NCI-H2029 treated with DMSO at 0.1 percent for 48 hours (cell line): Measurements from ENCODE around the gene COL20A1.

Source experiments
- DNase-seq: peaks from one replicate; lab custom pipeline; 2025; lab: John Stamatoyannopoulos, UW

COL20A1 gene

DNA sequence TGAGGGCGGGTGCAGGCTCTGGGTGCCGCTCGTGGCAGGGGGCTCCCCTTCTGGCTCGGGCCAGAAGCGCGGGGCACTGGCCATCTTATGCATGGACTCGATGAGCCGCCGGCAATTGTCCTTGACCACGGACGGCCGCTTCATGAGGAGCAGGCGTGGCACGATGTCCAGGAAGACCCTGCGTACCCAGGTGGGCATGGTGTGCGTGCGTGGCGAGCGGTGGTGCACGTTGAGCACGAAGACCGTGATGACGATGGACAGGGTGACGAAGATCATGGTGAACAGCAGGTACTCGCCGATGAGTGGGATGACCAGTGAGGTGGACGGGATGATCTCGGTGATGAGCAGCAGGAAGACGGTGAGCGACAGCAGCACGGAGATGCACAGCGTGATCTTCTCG lies 57.2 kb downstream of the COL20A1 start:
- DNase-seq: no peak

- no peak for DNase-seq
Observed at GRCh38 chr20:63350597-63351325, 57.8 kb downstream of the COL20A1 start.

GRCh38 chr20:63351326-63351700 lies 58.3 kb downstream of the COL20A1 start:
- DNase-seq: no peak

DNA sequence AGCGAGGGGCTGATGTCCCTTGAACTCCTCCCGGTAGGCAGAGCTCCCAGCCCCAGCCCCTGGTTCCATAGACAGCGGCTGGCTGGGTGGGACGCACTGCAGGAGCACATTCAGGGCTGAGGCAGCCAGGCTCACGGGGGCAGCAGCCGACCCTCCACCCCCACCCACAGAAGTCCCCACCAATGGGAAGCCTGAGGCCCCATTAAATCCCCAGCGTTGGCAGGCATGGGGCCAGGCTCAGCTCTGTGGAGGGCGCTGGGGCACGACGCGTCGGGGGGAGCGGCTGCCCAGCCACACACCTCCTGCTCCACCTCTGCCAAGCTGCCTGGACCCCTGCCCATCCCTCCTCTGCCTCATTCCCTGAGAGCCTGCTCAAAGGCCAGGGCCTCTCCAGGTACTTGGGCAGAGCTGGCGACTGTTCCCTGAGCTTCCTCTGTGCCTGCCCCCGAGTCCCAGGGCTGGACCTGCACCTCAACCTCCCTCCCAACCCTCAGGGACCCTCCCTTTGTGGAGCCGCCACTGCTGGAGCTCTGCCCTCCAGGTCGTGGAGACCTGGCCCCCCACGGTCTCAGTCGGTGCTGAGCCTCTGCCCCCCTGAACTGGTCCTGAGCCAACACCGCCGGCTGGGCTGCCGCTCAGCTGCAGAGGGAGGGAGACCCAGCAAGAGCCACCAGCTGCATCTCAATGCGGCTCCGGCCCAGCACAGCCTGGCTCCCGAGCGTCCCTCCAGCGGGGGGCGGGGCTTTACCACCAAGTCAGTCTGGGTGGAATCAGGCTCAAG lies 59.0 kb downstream of the COL20A1 start:
- DNase-seq: peak; percentile 45

GRCh38 chr20:63352811-63353221 lies 59.8 kb downstream of the COL20A1 start:
- DNase-seq: no peak

DNA sequence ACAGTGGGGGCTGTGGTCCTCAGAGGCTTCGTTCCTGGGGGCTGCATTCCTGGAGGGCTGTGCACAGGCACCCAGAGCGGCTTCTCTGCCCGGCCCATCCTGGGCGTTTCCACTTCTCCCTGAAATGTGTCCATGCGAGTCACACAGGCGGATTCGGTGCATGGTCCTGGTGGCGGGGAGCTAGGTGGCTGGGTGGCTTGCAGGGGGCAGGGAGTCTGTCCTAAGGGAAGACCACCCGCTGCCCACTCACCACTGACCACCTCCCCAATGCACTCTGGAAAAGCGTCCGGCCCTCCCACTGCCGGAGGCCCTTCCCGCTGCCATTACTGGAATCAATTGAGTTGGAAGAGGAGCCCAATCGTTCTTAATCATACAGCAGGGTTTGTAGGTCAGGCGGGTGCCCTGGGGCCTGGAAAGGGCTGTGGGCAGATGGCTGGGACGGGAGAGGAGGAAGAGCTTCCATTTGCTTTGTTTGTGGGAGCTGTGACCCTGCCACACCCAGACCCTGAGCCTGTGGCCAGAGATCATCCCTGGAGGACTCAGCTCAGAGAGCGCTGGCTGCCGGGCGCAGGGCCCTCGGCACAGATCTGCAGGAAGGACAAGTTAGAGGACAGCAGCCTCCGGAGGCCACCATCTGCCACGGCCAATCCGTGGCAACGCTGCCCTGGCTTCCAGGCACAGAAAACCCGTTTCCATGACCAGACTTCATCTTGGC lies 61.8 kb downstream of the COL20A1 start:
- DNase-seq: no peak

DNA sequence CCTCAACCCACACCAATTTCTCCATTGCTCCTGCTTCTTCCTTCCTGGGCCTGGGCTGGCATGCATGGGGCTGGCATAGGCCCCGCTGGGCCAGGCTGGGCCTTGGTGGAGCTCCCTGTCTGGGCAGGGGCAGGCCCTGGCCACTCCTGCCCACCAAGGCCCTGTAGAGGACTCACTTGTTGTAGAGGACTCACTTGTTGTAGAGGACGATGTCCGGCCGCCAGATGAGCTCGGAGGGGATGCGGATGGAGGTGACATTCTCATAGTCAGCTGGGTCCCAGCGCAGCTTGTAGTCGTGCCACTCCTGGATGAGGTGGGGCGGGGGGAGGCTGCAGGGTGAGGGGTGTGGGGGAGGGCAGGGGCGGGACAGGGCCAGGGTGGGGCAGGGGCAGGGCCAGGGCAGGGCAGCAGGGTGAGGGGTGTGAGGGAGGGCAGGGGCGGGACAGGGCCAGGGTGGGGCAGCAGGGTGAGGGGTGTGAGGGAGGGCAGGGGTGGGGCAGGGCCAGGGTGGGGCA lies 62.9 kb downstream of the COL20A1 start:
- DNase-seq: no peak

DNA sequence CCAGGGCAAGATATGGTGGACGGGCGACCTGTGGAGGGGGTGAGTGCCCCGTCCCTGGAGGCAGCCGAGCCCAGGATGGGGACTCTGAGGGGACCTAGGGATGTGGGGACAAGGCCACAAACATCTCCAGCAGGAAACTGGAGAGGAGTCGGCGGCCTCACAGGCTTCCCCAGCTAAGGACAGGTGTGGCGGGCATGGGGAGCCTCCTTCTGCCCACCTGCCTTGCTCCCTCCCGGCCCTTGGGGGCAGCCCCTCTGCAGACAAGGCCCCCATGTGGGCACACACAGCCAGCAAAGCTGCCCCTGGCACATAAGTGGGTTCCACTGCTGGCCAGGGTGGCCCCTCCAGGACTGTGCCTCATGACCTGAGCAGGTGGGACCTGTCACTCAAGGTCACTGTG lies 63.5 kb downstream of the COL20A1 start:
- no peak for DNase-seq

DNA sequence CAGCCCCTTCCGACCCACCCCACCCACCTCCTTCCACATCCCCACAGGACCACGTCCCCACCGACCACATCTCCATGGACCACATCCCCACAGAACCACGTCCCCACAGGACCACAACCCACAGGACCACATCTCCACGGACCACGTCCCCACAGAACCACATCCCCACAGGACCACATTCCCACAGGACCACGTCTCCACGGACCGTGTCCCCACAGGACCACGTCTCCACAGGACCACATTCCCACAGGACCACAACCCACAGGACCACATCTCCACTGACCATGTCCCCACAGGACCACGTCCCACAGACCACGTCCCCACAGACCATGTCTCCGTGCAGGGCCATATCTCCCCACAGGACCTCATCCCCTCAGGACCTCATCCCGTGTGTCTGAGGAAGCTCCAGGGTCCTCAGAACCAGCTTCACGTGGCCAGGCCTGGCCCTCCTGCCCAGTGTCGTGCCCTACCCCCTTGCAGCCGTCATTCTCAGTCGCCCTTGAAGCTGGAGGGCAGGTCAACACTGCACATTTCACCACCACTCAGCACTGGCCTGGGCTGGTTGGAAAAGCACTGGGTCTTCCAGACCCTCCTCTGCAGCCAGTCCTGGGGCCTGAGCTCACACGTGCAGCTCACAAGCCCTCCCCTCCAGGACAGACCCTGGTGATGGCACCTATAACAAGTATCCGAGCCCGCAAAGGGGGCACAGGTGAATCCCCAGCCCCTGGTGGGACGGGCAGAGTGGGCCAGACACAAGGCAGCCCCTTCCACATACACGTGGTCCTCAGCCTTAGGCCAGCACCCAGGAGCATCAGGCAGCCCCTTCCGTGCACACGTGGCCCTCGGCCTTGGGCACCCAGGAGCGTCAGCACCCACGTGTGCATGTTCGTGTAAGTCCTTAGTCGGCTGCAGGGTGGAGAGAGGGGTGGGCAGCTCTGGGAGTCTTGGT lies 64.2 kb downstream of the COL20A1 start:
- no peak for DNase-seq

- DNase-seq: peak; percentile 76
Observed at GRCh38 chr20:63357921-63358905, 65.2 kb downstream of the COL20A1 start.

DNA sequence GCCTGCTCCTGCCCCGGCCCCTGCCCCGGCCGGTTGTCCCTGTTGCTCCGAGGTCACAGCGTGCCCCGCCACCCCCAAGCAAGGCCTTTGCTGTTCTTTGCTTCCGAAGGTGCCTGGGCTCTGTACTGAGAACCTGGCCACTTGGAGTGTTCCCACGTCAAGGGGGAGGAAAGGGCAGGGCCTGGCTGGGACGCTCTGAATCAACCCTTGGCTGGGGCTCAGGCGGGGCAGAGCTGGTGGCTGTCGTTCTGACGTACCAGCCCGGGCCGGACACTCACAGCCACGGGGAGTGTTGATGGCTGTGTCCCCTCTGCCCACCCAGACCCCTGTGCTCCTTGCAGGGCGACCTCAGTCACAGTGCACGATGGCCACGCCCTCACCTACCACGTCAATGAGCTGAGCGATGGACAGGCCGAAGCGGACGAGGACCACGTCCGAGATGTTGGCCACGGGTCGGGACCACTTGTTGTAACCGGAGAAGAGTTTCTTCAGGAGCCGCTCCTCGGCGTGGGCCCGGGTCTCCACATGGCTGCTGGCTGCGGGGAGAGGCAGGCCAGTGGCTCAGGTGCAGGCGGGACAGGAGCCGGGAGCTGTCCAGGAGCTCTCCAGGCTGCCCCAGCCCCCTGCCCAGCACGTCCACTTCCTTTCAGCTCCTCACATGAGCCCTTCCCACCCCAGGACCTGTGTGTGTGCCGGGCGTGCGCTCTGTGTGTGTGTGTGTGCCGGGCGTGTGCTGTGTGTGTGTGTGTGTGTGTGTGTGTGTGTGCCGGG lies 66.4 kb downstream of the COL20A1 start:
- DNase-seq: no peak

GRCh38 chr20:63359937-63360849 lies 67.2 kb downstream of the COL20A1 start:
- no peak for DNase-seq

- no peak for DNase-seq
Observed at GRCh38 chr20:63360850-63361518, 68.0 kb downstream of the COL20A1 start, which contains the start of gene CHRNA4. TSS of gene CHRNA4 (minus strand) at chr20:63361349. CDS start at chr20:63361165, 184 bp downstream.

GRCh38 chr20:63361519-63362435 lies 68.8 kb downstream of the COL20A1 start:
- no peak for DNase-seq

DNA sequence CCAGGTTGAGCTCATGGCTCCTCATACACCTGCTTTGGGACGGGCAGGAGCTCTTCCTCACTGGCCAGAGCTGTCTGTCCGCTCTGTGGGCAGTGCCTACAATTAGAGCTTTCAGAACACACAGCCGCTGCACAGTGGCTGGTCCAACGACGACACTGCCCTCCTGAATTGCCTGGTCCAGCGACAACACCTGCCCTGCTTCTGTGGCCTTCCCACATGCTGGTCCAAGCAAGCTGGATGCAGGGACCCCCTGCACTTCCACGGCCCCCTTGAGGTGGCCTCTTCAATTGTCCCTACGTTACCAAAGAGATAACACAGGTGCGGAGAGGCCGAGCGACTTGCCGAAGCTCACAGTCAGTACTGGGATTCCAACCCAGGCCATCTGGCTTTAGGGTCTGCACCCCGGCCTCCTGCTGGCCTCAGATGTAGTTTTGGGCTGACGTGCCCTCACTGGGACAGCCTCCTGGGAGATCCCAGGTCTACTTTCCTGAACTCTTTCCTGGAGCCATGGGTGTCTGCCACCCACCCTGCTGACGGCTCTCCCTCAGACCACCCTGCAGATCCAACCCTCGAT lies 69.5 kb downstream of the COL20A1 start:
- no peak for DNase-seq
